HG03354 (cell line): Measurements from ENCODE around the gene PI4KA.

Experiments used
- ATAC-seq: cut with Tn5 transposase; IDR thresholded peaks from one replicate; pipeline ENCODE4 v1.9.1; 2021; ENCODE audit warnings: mild to moderate bottlenecking; ENCODE audit not compliant: unreplicated experiment, poor library complexity, severe bottlenecking

The PI4KA gene

GRCh38 chr22:20882855-20883254 is 24.2 kb upstream of the PI4KA start:
- ATAC-seq, result no peak

GRCh38 chr22:20881869-20882815 is 23.5 kb upstream of the PI4KA start:
- no peak for ATAC-seq

- no peak for ATAC-seq
Measured at GRCh38 chr22:20881231-20881630, 22.6 kb upstream of the PI4KA start.

- no peak for ATAC-seq
Measured at GRCh38 chr22:20877715-20878114, 19.1 kb upstream of the PI4KA start.

GRCh38 chr22:20875296-20875695 is 16.7 kb upstream of the PI4KA start:
- ATAC-seq, result no peak

- ATAC-seq, result no peak
Measured at GRCh38 chr22:20873214-20873613, 14.6 kb upstream of the PI4KA start.

GRCh38 chr22:20869234-20869633 is 10.6 kb upstream of the PI4KA start:
- ATAC-seq, result no peak

- no peak for ATAC-seq
Measured at GRCh38 chr22:20868025-20868962, 9.7 kb upstream of the PI4KA start.

GRCh38 chr22:20867179-20868024 is 8.8 kb upstream of the PI4KA start:
- ATAC-seq, result no peak

GRCh38 chr22:20866736-20867135 is 8.1 kb upstream of the PI4KA start:
- no peak for ATAC-seq

- no peak for ATAC-seq
Measured at GRCh38 chr22:20865875-20866445, 7.3 kb upstream of the PI4KA start.

- ATAC-seq, result no peak
Measured at GRCh38 chr22:20865331-20865730, 6.7 kb upstream of the PI4KA start.

GRCh38 chr22:20864186-20864908 is 5.7 kb upstream of the PI4KA start:
- ATAC-seq, result no peak

- ATAC-seq, result no peak
Measured at GRCh38 chr22:20863366-20863765, 4.8 kb upstream of the PI4KA start.

GRCh38 chr22:20862540-20862939 is 3.9 kb upstream of the PI4KA start:
- no peak for ATAC-seq

GRCh38 chr22:20859615-20860014 is 1.0 kb upstream of the PI4KA start:
- no peak for ATAC-seq

- ATAC-seq, result peak; percentile 58
Measured at GRCh38 chr22:20857838-20858614, 585 bp downstream of the PI4KA start.

GRCh38 chr22:20857247-20857643 is 1.4 kb downstream of the PI4KA start:
- ATAC-seq, result no peak
